Ovary (tissue), 3 donors: ENCODE results near the gene WNT7A.

Experiments
- EP300 ChIP-seq: sonication (generic); formaldehyde crosslinking; IDR thresholded peaks from one replicate; pipeline ENCODE4 v1.6.1; 2017; ENCODE audit warnings: antibody characterized with exemption
- POLR2A ChIP-seq: fragments of 450-650 bp; IDR thresholded peaks from one replicate; pipeline ENCODE4 v1.6.1; 2017; ENCODE audit warnings: antibody characterized with exemption, mild to moderate bottlenecking, moderate library complexity
- TF ChIP-seq, protein P1 (sequence below), 3 donors: fragments of 450-650 bp in 2 of 3; fragments of 200-600 bp in 1 of 3; IDR thresholded peaks; one replicate each; pipeline versions ENCODE4 v1.5.1 to v1.8.0; 2016 to 2022; ENCODE audit warnings: antibody characterized with exemption in 3 of 3, mild to moderate bottlenecking in 1 of 3
- donor health status: DM: no; HTN: no; CAD: no.

DNA sequence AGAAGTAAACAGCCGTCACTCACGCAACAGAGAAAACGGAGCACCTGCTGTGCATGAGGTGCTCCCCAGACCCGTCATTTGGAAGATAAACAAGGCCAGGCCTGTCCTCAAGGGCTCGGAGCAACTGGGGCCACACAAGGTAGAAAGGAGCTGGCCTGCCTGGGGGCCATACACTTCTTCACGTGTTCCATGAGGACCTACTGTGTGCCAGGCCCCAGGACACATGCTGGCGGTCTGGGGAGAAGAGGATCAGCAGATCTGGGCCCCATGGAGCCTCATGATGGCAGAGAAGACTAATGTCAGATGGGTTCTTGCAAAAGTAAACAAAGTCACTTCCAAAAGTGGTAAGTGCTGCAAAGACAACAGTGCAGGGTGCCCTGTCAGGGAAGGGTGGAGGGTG is 14.3 kb downstream of the WNT7A start:
- TF ChIP-seq, protein P1, sequence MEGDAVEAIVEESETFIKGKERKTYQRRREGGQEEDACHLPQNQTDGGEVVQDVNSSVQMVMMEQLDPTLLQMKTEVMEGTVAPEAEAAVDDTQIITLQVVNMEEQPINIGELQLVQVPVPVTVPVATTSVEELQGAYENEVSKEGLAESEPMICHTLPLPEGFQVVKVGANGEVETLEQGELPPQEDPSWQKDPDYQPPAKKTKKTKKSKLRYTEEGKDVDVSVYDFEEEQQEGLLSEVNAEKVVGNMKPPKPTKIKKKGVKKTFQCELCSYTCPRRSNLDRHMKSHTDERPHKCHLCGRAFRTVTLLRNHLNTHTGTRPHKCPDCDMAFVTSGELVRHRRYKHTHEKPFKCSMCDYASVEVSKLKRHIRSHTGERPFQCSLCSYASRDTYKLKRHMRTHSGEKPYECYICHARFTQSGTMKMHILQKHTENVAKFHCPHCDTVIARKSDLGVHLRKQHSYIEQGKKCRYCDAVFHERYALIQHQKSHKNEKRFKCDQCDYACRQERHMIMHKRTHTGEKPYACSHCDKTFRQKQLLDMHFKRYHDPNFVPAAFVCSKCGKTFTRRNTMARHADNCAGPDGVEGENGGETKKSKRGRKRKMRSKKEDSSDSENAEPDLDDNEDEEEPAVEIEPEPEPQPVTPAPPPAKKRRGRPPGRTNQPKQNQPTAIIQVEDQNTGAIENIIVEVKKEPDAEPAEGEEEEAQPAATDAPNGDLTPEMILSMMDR (IDR thresholded peaks at IDR 0.05): no peak
- TF ChIP-seq EP300 (no peak), POLR2A (no peak)
